Ishikawa (cell line): ENCODE results near the gene DCAF6.

Experiments used
- CEBPB ChIP-seq: IDR thresholded peaks from 2 replicates; pipeline ENCODE4 v1.6.1; 2012
- EP300 ChIP-seq: IDR thresholded peaks from 2 replicates; pipeline ENCODE4 v1.6.1; 2012; ENCODE audit warnings: borderline replicate concordance
- MAX ChIP-seq: IDR thresholded peaks from 2 replicates; pipeline ENCODE4 v1.6.1; 2012
- NFIC ChIP-seq: IDR thresholded peaks from 2 replicates; pipeline ENCODE4 v1.6.1; 2012
- RAD21 ChIP-seq: IDR thresholded peaks from 2 replicates; pipeline ENCODE4 v1.6.1; 2012; ENCODE audit warnings: low read depth
- REST ChIP-seq: IDR thresholded peaks from 2 replicates; pipeline ENCODE4 v1.6.1; 2012; ENCODE audit warnings: low read depth, mild to moderate bottlenecking
- TAF1 ChIP-seq: IDR thresholded peaks from 2 replicates; pipeline ENCODE4 v1.6.1; 2012; ENCODE audit warnings: low read depth, mild to moderate bottlenecking
- USF1 ChIP-seq: IDR thresholded peaks from 2 replicates; pipeline ENCODE4 v1.6.1; 2012

GRCh38 chr1:168042362-168042761 lies 105.9 kb downstream of the DCAF6 start:
- TF ChIP-seq MAX (no peak), EP300 (no peak), REST (no peak), RAD21 (no peak), CEBPB (no peak), USF1 (no peak), NFIC (no peak), TAF1 (no peak)
